Prostate gland (tissue), 2 donors: Measurements from ENCODE around the gene CREG2.

Experiments
- POLR2A ChIP-seq: fragments of 450-650 bp; IDR thresholded peaks from one replicate; pipeline ENCODE4 v1.6.1; 2016; ENCODE audit warnings: antibody characterized with exemption, mild to moderate bottlenecking
- TF ChIP-seq, protein P1 (sequence below), 4 experiments: fragments of 200-600 bp in 2 of 4; fragments of 450-650 bp in 2 of 4; sonication (generic) in 2 of 4; IDR thresholded peaks; 1 replicate in 3 of 4; 2 replicates in 1 of 4; pipeline ENCODE4 v1.5.1; 2016 to 2019; ENCODE audit warnings: antibody characterized with exemption in 4 of 4, mild to moderate bottlenecking in 2 of 4, moderate library complexity in 2 of 4

DNA sequence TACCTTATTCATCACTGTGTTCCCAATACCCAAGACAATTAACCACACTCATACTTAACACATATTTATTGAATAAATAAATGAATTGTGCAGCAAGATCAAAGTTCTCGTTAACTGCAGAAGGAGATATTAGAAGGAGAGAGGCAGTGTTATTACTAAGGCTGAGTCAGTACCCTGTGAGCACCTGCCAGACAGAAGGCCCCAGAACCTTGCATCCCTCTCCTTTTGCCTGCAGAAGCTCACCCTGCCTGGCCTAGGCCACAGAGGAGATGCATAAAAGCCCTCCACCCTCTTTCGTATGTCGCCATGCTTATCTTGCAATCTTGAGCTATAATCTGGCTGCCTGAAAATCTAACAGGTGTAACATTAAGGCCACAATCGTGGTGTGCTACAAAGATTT lies 58.3 kb downstream of the CREG2 start:
- TF ChIP-seq, protein P1, sequence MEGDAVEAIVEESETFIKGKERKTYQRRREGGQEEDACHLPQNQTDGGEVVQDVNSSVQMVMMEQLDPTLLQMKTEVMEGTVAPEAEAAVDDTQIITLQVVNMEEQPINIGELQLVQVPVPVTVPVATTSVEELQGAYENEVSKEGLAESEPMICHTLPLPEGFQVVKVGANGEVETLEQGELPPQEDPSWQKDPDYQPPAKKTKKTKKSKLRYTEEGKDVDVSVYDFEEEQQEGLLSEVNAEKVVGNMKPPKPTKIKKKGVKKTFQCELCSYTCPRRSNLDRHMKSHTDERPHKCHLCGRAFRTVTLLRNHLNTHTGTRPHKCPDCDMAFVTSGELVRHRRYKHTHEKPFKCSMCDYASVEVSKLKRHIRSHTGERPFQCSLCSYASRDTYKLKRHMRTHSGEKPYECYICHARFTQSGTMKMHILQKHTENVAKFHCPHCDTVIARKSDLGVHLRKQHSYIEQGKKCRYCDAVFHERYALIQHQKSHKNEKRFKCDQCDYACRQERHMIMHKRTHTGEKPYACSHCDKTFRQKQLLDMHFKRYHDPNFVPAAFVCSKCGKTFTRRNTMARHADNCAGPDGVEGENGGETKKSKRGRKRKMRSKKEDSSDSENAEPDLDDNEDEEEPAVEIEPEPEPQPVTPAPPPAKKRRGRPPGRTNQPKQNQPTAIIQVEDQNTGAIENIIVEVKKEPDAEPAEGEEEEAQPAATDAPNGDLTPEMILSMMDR (IDR thresholded peaks at IDR 0.05): no peak
- no peak for TF ChIP-seq POLR2A
